Measurements from ENCODE around the gene CSNK1G2.

- TF ChIP-seq CTCF (IDR thresholded peaks at IDR 0.05): no peak
- no peak for TF ChIP-seq ZFX (IDR thresholded peaks at IDR 0.05; ENCODE audit: borderline replicate concordance)
These were observed 4.1 kb downstream of the CSNK1G2 start for GRCh38 chr19:1944916-1945561.
